GM21526 (cell line): ENCODE data around the gene MRM3.
"Not testable (repeated sequence)": the region's sequence is repeated elsewhere in the genome, so short reads cannot be mapped to it uniquely, and the experiment has no call there.

ENCODE experiments used
- ATAC-seq: cut with Tn5 transposase; IDR thresholded peaks from one replicate; pipeline ENCODE4 v1.9.1; 2021; ENCODE audit warnings: moderate library complexity; ENCODE audit not compliant: unreplicated experiment, low FRiP score

The MRM3 gene

GRCh38 chr17:781805-782731 is at the start of gene MRM3, which contains the start of gene GLOD4:
TSS of gene MRM3 (plus strand) at chr17:782353. CDS start at chr17:782379, 26 bp downstream.
TSS of gene GLOD4 (minus strand) at chr17:782280. CDS start at chr17:782255, 25 bp downstream.
- ATAC-seq: peak; percentile 83

- ATAC-seq: no peak
Observed at GRCh38 chr17:732902-733720, 49.0 kb upstream of the MRM3 start.

GRCh38 chr17:733743-734142 is 48.4 kb upstream of the MRM3 start:
- ATAC-seq: no peak

GRCh38 chr17:737561-738113 is 44.5 kb upstream of the MRM3 start:
- no peak for ATAC-seq

- no peak for ATAC-seq
Observed at GRCh38 chr17:740240-741017, 41.7 kb upstream of the MRM3 start.

GRCh38 chr17:742147-742793 is 39.9 kb upstream of the MRM3 start:
- no peak for ATAC-seq

GRCh38 chr17:743139-743538 is 39.0 kb upstream of the MRM3 start:
- no peak for ATAC-seq

GRCh38 chr17:744937-745336 is 37.2 kb upstream of the MRM3 start:
- ATAC-seq: no peak

GRCh38 chr17:745406-745805 is 36.7 kb upstream of the MRM3 start:
- no peak for ATAC-seq

- ATAC-seq: no peak
Observed at GRCh38 chr17:746181-746580, 36.0 kb upstream of the MRM3 start.

- no peak for ATAC-seq
Observed at GRCh38 chr17:746783-747629, 35.1 kb upstream of the MRM3 start.

- not testable (repeated sequence) for ATAC-seq
Observed at GRCh38 chr17:748604-749003, 33.5 kb upstream of the MRM3 start.

- ATAC-seq: not testable (repeated sequence)
Observed at GRCh38 chr17:749359-749758, 32.8 kb upstream of the MRM3 start.

GRCh38 chr17:750431-751037 is 31.6 kb upstream of the MRM3 start:
- ATAC-seq: no peak

GRCh38 chr17:751269-752001 is 30.7 kb upstream of the MRM3 start:
- peak; percentile 28 for ATAC-seq

- ATAC-seq: peak; percentile 76
Observed at GRCh38 chr17:752002-752619, 30.0 kb upstream of the MRM3 start, which contains the start of gene GEMIN4. TSS of gene GEMIN4 (minus strand) at chr17:752264. CDS start at chr17:752142, 122 bp downstream.

GRCh38 chr17:752620-753219 is 29.4 kb upstream of the MRM3 start:
- no peak for ATAC-seq
